Transverse colon (tissue), 4 donors: ENCODE results near the gene C15orf61.

Experiments used
- CTCF ChIP-seq, 5 experiments: fragments of 200-600 bp in 3 of 5; fragments of 450-650 bp in 2 of 5; sonication (generic) in 3 of 5; IDR thresholded peaks; 1 replicate in 2 of 5; 2 replicates in 3 of 5; pipeline ENCODE4 v1.5.1; 2016 to 2017; ENCODE audit warnings: antibody characterized with exemption in 5 of 5, inconsistent platforms in 3 of 5, mild to moderate bottlenecking in 2 of 5, moderate library complexity in 1 of 5
- EP300 ChIP-seq: sonication (generic); formaldehyde crosslinking; IDR thresholded peaks from one replicate; pipeline ENCODE4 v1.6.1; 2017; ENCODE audit warnings: antibody characterized with exemption, low read depth
- POLR2A ChIP-seq: fragments of 450-650 bp; IDR thresholded peaks from one replicate; pipeline ENCODE4 v1.6.1; 2016; ENCODE audit warnings: antibody characterized with exemption, mild to moderate bottlenecking, moderate library complexity
- POLR2AphosphoS5 ChIP-seq, 3 donors: sonication (generic); formaldehyde crosslinking; IDR thresholded peaks; one replicate each; pipeline ENCODE4 v1.6.1; 2016; ENCODE audit warnings: antibody characterized with exemption in 3 of 3

- TF ChIP-seq CTCF (IDR thresholded peaks at IDR 0.05) (no peak), EP300 (no peak), POLR2A (no peak), POLR2AphosphoS5 (IDR thresholded peaks at IDR 0.05) (no peak)
These were observed 5.4 kb upstream of the C15orf61 start for GRCh38 chr15:67515557-67515956.
